Neural progenitor cell (in vitro differentiated cells): ENCODE data around the gene PPP6C.

Experiments
- EZH2 ChIP-seq: fragments of 200-600 bp; sonication (generic); IDR thresholded peaks from 2 replicates; pipeline ENCODE4 v1.6.1; 2017; ENCODE audit warnings: antibody characterized with exemption, mild to moderate bottlenecking, moderate library complexity
- EZH2phosphoT487 ChIP-seq: fragments of 200-600 bp; sonication (generic); IDR thresholded peaks from 2 replicates; pipeline ENCODE4 v1.6.1; 2017; ENCODE audit warnings: antibody characterized with exemption
- TF ChIP-seq, protein P1 (sequence below): fragments of 200-600 bp; sonication (generic); IDR thresholded peaks from 2 replicates; pipeline ENCODE4 v1.5.1; 2017; ENCODE audit warnings: antibody characterized with exemption, mild to moderate bottlenecking

DNA sequence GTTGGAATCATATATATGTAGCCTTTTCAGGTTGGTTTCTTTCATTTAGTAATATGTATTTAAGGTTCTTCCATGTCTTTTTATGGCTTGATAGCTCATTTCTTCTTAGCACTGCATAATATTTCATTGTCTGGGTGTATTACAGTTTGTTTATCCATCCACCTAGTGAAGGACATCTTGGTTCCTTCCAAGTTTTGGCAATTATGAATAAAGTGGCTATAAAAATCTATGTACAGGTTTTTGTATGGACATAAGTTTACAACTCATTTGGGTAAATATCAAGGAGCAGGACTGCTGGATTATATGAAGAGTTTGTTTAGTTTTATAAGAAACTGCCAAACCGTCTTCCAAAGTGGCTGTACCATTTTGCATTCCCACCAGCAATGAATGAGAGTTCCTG, 11.7 kb downstream of the PPP6C start:
- TF ChIP-seq, protein P1, sequence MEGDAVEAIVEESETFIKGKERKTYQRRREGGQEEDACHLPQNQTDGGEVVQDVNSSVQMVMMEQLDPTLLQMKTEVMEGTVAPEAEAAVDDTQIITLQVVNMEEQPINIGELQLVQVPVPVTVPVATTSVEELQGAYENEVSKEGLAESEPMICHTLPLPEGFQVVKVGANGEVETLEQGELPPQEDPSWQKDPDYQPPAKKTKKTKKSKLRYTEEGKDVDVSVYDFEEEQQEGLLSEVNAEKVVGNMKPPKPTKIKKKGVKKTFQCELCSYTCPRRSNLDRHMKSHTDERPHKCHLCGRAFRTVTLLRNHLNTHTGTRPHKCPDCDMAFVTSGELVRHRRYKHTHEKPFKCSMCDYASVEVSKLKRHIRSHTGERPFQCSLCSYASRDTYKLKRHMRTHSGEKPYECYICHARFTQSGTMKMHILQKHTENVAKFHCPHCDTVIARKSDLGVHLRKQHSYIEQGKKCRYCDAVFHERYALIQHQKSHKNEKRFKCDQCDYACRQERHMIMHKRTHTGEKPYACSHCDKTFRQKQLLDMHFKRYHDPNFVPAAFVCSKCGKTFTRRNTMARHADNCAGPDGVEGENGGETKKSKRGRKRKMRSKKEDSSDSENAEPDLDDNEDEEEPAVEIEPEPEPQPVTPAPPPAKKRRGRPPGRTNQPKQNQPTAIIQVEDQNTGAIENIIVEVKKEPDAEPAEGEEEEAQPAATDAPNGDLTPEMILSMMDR = no peak
- TF ChIP-seq EZH2 (no peak), EZH2phosphoT487 (no peak)
